GM19099 (cell line): ENCODE results near the gene GFOD2.

Source experiments
- POLR2A ChIP-seq: IDR thresholded peaks from 3 replicates; pipeline ENCODE4 v1.6.1; 2011; ENCODE audit warnings: low read depth; ENCODE audit not compliant: insufficient read length; ENCODE audit errors: extremely low read depth

Gene GFOD2, protein sequence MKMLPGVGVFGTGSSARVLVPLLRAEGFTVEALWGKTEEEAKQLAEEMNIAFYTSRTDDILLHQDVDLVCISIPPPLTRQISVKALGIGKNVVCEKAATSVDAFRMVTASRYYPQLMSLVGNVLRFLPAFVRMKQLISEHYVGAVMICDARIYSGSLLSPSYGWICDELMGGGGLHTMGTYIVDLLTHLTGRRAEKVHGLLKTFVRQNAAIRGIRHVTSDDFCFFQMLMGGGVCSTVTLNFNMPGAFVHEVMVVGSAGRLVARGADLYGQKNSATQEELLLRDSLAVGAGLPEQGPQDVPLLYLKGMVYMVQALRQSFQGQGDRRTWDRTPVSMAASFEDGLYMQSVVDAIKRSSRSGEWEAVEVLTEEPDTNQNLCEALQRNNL

GRCh38 chr16:67719048-67719777 lies at the start of gene GFOD2:
GFOD2 (minus strand) TSS chr16:67719316; CDS start chr16:67685715, 33,601 bp downstream.
- peak; percentile 97 for TF ChIP-seq POLR2A

GRCh38 chr16:67767953-67768352 lies 48.8 kb upstream of the GFOD2 start:
- no peak for TF ChIP-seq POLR2A

DNA sequence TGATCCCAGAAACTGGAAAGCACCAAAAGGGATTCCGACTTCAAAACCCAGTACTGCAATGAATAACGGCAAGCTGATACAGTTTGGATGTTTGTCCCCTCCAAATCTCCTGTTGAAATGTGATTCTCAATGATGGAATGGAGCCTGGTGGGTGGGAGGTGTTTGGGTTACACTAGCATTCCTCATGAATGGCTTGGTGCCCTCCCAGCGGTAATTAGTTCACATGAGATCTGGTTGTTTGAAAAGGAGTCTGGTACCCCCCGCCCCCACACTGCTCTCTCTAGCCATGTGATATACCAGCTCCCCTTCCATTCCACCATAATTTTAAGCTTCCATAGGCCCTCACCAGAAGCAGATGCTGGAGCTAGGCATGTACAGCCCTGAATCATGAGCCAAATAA lies 47.2 kb upstream of the GFOD2 start:
- no peak for TF ChIP-seq POLR2A

DNA sequence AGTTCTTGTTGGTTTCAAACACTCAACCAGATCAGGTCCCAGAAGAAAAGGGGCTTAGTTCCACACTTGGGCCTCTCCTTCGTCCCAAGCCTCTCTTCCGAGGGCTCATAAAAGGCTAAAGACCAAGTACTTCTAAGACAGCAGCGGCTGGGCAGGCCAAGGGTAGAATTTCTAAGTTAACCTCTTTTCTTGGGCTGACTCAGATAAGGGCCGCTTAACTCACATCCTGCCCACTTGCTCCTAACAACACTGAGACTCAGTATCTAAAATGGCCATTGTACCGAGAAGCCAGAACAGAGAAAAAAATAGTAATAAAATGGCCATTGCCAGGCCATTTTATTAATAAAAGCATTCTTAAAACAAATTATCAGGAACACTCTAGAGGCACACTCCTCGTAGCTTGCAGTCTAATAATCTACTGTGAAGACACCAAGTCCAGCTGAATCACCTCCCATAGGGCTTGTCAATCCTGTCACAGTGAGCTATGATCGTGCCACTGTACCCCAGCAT lies 45.1 kb upstream of the GFOD2 start:
- TF ChIP-seq POLR2A: no peak

DNA sequence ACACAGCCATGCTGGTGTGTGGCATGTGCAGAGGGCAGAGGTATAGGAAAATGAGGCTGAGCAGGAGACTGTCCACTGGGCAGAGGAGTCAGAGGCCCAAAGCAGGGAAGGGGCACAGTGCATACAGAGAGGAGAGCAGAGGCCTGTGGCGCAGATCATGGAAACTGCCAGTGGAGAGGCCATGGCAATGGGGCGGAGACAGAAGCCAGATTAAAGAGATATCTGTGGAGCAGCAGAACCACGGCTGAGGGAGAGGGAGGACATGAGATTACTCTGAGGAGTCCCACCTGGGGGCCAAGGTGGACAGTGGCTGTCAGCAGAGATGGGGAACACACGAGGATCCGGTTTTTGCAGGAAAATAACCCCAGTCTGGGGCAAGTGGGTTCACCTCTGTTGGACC lies 44.0 kb upstream of the GFOD2 start:
- no peak for TF ChIP-seq POLR2A

GRCh38 chr16:67762385-67762784 lies 43.3 kb upstream of the GFOD2 start:
- no peak for TF ChIP-seq POLR2A

DNA sequence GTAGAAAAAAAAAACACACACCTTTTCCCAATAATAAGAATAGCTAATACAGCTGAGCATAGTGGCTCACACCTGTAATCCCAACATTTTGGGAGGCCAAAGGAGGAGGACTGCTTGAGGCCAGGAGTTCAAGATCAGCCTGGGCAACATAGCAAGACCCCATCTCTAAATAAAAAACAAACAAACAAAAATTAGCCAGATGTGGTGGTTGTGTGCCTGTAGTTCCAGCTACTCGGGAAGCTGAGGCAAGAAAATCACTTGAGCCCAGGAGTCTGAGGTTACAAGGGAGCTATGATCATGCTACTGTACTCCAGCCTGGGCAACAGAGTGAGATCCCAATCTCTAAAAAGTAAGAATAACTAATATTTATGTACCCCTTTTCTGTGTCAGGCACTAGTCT lies 42.8 kb upstream of the GFOD2 start:
- TF ChIP-seq POLR2A: no peak

DNA sequence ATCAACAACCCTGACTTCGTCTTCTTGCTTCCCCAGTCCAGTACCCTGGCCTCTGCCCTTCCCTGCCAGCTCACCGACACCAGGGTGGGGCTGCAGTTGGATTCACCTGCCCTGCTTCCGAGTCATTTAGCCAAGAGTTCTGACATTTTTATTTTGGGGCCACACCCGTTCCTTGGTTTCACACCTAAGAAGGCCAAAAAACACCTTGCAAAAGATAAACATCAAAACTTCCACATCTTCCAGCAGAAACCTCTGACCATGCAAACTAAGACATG lies 41.8 kb upstream of the GFOD2 start:
- TF ChIP-seq POLR2A: no peak

DNA sequence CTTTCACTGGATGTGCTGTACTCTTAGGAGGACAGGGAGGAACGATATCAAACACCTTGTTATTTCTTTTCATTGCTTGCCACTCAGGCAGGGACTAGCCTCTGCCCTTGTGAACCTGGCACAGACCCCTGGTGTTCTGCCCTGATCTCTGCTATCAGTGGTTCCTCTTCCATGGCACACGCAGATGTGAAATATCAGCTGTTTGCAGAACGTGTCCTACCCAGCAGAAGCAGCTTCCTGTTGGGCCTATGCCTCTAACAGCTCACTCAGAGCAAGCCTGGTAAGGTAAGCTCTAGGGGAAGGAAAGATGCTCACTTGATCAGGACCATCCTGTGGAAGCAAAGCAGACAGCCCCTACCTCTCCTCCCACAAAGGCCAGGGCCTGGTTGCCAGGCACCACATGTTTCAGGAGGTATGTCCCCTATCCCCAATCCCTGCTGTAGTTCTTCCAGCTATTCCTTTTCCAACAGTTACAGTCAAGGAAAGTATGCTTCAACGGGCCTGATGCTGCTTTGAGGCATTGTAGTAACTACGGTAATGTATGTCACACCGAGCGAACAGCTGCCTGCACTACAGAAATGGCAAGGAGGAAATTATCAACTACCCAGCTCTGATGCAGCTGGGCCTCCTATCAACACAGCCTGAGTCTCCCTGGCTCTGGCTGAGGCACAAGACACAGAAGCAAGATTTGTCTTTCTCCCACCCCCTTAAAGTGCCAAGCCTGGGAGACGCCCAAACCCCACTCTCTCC lies 41.3 kb upstream of the GFOD2 start:
- no peak for TF ChIP-seq POLR2A

GRCh38 chr16:67758966-67759365 lies 39.9 kb upstream of the GFOD2 start:
- no peak for TF ChIP-seq POLR2A

- TF ChIP-seq POLR2A: no peak
Measured at GRCh38 chr16:67758006-67758405, 38.9 kb upstream of the GFOD2 start.

DNA sequence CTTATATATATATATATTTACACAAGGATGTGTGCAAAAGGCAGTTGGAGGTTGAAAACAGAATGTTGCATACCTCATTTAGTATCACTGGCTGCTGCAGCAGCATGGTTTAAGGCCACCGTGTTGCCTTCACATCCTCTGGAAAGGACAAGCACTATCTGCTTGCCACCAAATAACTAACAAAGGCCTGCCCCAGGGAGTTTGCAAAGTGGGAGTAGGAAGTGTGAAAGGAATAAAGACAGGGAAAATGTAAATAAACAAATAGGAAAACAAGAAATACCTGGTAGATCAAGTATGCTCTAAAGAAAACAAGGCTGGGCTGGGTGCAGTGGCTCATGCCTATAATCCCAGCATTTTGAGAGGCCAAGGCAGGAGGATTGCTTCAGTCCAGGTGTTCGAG lies 33.5 kb upstream of the GFOD2 start:
- TF ChIP-seq POLR2A: no peak

DNA sequence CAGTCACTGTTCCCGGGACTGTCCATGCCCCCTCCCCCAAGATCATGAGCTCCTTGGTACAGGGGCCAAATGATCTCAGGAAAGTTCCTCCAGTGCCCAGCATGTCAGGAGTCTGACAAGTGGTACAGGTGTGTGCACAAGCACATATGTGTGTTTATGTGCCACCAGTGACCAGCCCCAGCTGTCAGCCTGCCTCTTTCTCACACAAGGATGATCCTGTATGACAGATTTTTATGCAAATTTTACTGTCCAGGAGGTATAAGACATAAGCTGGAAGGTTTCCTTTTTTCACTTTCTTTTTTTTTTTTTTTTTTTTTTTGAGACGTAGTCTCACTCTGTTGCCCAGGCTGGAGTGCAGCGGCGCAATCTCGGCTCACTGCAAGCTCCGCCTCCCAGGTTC lies 31.4 kb upstream of the GFOD2 start:
- no peak for TF ChIP-seq POLR2A

- TF ChIP-seq POLR2A: no peak
Measured at GRCh38 chr16:67749436-67750078, 30.4 kb upstream of the GFOD2 start.

GRCh38 chr16:67748834-67749233 lies 29.7 kb upstream of the GFOD2 start:
- no peak for TF ChIP-seq POLR2A
